Caco-2 (cell line): Measurements from ENCODE around the gene PDE4D. TPM values are rescaled to one million over a fixed set of nuclear protein-coding genes. Genes with fewer than 3 reads are reported as not detected.

ENCODE experiments used
- BruUV-seq: library from RNA; stranded (reverse); fragments of 400-500 nt; replicated peaks from 2 replicates; lab custom pipeline; 2021; lab: Mats Ljungman, UMichigan
- CTCF ChIA-PET: fragments of 300-600 bp; sonication (Branson Sonifier 250); formaldehyde crosslinking; loops from one replicate; lab custom pipeline; 2022; ENCODE audit warnings: antibody characterized with exemption; lab: Charles Lee
- POLR2A ChIA-PET: fragments of 300-600 bp; sonication (Branson Sonifier 250); formaldehyde crosslinking; loops from one replicate; lab custom pipeline; 2022; ENCODE audit warnings: antibody characterized with exemption; lab: Charles Lee
- DNase-seq, 2 experiments: peaks; one replicate each; pipeline versions ENCODE4 v3.0.0 to v3.0.0-alpha.2; 2020 to 2022
- H3K27me3 ChIP-seq: replicated peaks from 2 replicates; pipeline ENCODE4 v1.6.0; 2011; ENCODE audit warnings: low read length; ENCODE audit not compliant: control insufficient read depth, insufficient read depth
- H3K36me3 ChIP-seq: 2 replicates; pipeline ENCODE4 v1.5.1; 2011; ENCODE audit warnings: low read length; ENCODE audit not compliant: control insufficient read depth, insufficient read depth
- H3K4me1 ChIP-seq: fragments of 250-450 bp; sonication (Bioruptor Pico); 2 replicates; pipeline ENCODE4 v1.5.1; 2020; ENCODE audit warnings: mild to moderate bottlenecking
- H3K4me3 ChIP-seq: 2 replicates; pipeline ENCODE4 v1.5.1; 2011; ENCODE audit warnings: low read depth, mild to moderate bottlenecking, control low read depth, low read length
- H3K9me3 ChIP-seq: fragments of 250-450 bp; sonication (Bioruptor Pico); 2 replicates; pipeline ENCODE4 v1.5.1; 2020; ENCODE audit warnings: mild to moderate bottlenecking, moderate library complexity
- H3K27ac Mint-ChIP-seq: one replicate; pipeline ENCODE4 v1.8.0; 2022; ENCODE audit warnings: mixed read lengths; ENCODE audit not compliant: unreplicated experiment
- H3K27me3 Mint-ChIP-seq: one replicate; pipeline ENCODE4 v1.8.0; 2022; ENCODE audit warnings: mixed read lengths; ENCODE audit not compliant: insufficient read depth, unreplicated experiment
- H3K36me3 Mint-ChIP-seq: one replicate; pipeline ENCODE4 v1.8.0; 2022; ENCODE audit warnings: mild to moderate bottlenecking, mixed read lengths; ENCODE audit not compliant: insufficient read depth, unreplicated experiment
- H3K4me1 Mint-ChIP-seq: one replicate; pipeline ENCODE4 v1.8.0; 2022; ENCODE audit warnings: low read depth, mixed read lengths; ENCODE audit not compliant: unreplicated experiment
- H3K4me3 Mint-ChIP-seq: one replicate; pipeline ENCODE4 v1.8.0; 2022; ENCODE audit warnings: mild to moderate bottlenecking, moderate library complexity, mixed read lengths; ENCODE audit not compliant: unreplicated experiment
- H3K9me3 Mint-ChIP-seq: one replicate; pipeline ENCODE4 v1.8.0; 2022; ENCODE audit warnings: mixed read lengths; ENCODE audit not compliant: unreplicated experiment
- intact Hi-C: fragments of 100-400 bp; cut with micrococcal nuclease; formaldehyde crosslinking; loops from one replicate; pipeline ENCODE4 v1.10.0; 2022; ENCODE audit not compliant: unreplicated experiment
- total RNA-seq: library from RNA; stranded (reverse); gene quantifications from 2 replicates; pipeline ENCODE4 v1.2.3, GENCODE V29; 2022
- TF ChIP-seq, protein P1 (sequence below), 2 experiments: fragments of 200-600 bp in 1 of 2; IDR thresholded peaks; 1 replicate in 1 of 2; 2 replicates in 1 of 2; pipeline versions ENCODE4 v1.5.1 to v1.8.0; 2011 to 2022; ENCODE audit warnings: antibody characterized with exemption in 1 of 2, control low read depth in 1 of 2, inconsistent platforms in 1 of 2, low read depth in 1 of 2, low read length in 1 of 2, mild to moderate bottlenecking in 1 of 2, moderate library complexity in 1 of 2; ENCODE audit not compliant: insufficient read depth in 1 of 2, severe bottlenecking in 1 of 2, unreplicated experiment in 1 of 2

The PDE4D gene
- total RNA-seq, 1 experiment from 2014 or later = 89.8 TPM

DNA sequence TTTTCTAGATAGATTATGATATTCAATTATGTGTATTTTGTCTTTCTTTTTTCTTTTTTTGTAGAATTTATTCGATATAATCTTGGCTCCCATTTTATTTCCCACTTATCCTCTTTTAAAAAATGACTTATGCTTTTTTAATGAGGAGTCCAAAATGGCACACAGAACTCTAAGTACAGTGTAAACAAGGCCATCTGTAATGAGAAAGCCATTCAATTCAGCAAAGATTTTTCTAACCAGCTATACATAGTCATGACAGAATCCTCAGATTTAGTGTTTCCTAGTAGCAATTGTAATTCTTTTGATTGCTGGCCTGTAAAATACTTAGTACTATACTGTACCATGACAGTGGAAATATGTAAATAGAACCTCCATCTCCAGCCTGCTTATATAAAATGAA lies 659.3 kb downstream of the PDE4D start:
- TF ChIP-seq, protein P1, sequence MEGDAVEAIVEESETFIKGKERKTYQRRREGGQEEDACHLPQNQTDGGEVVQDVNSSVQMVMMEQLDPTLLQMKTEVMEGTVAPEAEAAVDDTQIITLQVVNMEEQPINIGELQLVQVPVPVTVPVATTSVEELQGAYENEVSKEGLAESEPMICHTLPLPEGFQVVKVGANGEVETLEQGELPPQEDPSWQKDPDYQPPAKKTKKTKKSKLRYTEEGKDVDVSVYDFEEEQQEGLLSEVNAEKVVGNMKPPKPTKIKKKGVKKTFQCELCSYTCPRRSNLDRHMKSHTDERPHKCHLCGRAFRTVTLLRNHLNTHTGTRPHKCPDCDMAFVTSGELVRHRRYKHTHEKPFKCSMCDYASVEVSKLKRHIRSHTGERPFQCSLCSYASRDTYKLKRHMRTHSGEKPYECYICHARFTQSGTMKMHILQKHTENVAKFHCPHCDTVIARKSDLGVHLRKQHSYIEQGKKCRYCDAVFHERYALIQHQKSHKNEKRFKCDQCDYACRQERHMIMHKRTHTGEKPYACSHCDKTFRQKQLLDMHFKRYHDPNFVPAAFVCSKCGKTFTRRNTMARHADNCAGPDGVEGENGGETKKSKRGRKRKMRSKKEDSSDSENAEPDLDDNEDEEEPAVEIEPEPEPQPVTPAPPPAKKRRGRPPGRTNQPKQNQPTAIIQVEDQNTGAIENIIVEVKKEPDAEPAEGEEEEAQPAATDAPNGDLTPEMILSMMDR (IDR thresholded peaks at IDR 0.05; ENCODE audit: insufficient read depth in 1 of 2, low read depth in 1 of 2, low read length in 1 of 2, severe bottlenecking in 1 of 2, unreplicated experiment in 1 of 2) = no peak
- no peaks in the 10 kb centered on the region for H3K36me3 ChIP-seq
- no peaks in the 10 kb centered on the region for H3K27me3 Mint-ChIP-seq
- DNase-seq = no peak
- H3K36me3 Mint-ChIP-seq = no peaks in the 10 kb centered on the region
- peaks cover 8% of the 10 kb centered on the region for H3K9me3 Mint-ChIP-seq
- no peaks in the 10 kb centered on the region for H3K9me3 ChIP-seq
- no peak overlapping the region for H3K4me3 ChIP-seq
- peaks cover 17% of the 10 kb centered on the region for H3K4me1 ChIP-seq
- ChIA-PET POLR2A (no interaction called here), CTCF (interaction anchor here (0.6 kb wide), 1 partner anchor 388 kb away, joined by 3 read pairs; no protein-coding TSS in a partner anchor)
- intact Hi-C loops = no loop called here
- peaks cover 29% of the 10 kb centered on the region for H3K4me1 Mint-ChIP-seq
- H3K4me3 Mint-ChIP-seq = no peak overlapping the region
- no TSS peak for BruUV-seq
- H3K27ac Mint-ChIP-seq = no peak overlapping the region
- no peaks in the 10 kb centered on the region for H3K27me3 ChIP-seq

DNA sequence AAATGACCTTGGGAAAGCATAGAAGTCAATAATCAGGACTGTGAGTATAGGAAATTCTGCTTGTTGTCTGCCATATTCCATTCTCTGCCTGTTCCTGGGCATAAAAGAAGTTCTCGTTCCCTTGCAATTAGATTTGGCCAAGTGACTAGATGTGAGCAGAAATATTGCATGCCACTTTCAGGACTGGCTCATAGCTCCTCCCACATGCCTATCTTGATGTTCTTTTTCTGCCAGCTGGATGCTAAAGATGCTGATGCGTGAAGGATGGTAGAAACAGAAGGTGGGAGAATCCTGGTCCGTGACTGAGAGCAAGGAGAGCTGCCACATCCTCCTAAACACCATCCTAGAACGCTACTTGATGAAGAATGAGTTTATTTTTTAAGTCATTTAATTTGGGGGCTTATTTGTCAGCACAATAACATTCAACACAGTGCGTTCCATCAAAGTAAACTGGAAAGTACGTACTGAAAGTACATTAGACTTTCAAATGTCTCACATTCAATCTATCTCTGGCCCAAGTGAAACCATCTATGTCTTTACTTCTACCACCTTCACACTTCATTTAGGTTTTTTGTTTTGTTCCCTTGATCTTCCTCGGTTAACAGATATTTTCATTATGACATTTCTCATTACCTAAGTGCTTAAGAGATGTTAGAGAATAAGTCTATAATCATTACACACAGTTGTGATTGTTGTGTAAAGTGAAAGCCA lies 662.1 kb downstream of the PDE4D start:
- Mint-ChIP-seq H3K4me3 (no peak overlapping the region), H3K9me3 (peaks cover 8% of the 10 kb centered on the region), H3K4me1 (peaks cover 1% of the 10 kb centered on the region), H3K27me3 (no peaks in the 10 kb centered on the region), H3K36me3 (no peaks in the 10 kb centered on the region), H3K27ac (no peak overlapping the region)
- TF ChIP-seq, protein P1 (IDR thresholded peaks at IDR 0.05; ENCODE audit: insufficient read depth in 1 of 2, low read depth in 1 of 2, low read length in 1 of 2, severe bottlenecking in 1 of 2, unreplicated experiment in 1 of 2) = no peak
- Histone ChIP-seq H3K4me1 (no peaks in the 10 kb centered on the region), H3K36me3 (no peaks in the 10 kb centered on the region), H3K9me3 (no peaks in the 10 kb centered on the region), H3K27me3 (no peaks in the 10 kb centered on the region), H3K4me3 (no peak overlapping the region)
- no TSS peak for BruUV-seq
- DNase-seq = no peak
- ChIA-PET POLR2A (no interaction called here), CTCF (no interaction called here)
- intact Hi-C loops = no loop called here

DNA sequence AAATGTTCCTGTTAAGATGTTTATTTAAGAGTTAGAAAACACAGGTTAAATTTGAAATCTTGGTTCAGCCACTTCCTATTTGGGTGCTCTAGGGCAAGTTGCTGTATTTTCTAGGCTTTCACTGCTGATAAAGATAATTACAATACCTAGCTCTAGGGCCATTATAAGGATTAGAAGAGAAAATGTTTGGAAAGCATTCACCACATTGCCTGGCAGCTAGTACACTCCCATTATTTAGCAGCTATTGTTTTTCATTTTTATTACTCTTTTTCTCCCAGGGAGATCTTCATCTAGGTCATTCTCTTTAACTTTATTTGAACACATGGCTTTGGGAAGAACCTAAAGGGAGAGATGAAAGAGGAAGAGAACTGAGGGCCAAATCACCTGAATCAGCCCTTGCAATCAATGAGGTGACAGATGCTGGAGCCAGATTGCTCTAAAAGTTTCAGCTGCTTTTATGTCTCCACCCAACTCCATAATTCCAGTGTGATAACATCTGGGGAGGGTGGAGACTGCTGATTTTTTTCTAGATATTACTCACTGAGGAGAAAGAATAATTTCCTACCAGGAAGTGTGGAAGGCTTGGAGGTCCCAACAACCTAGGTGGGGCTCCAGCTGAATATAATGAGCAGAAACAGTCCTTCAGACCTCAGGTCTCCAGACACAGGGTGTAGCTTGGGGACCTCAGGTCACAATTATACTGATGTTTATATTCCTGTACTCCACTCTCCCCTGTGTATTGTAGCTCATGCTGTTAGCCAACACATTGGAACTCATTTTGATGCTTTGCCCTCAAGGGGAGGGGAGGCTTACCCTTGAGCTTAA lies 670.6 kb downstream of the PDE4D start:
- H3K4me1 Mint-ChIP-seq = no peaks in the 10 kb centered on the region
- H3K9me3 Mint-ChIP-seq = no peaks in the 10 kb centered on the region
- intact Hi-C loops = no loop called here
- no TSS peak for BruUV-seq
- no peak overlapping the region for H3K4me3 Mint-ChIP-seq
- H3K36me3 Mint-ChIP-seq = no peaks in the 10 kb centered on the region
- no peaks in the 10 kb centered on the region for H3K27me3 ChIP-seq
- no peak for DNase-seq
- no peak overlapping the region for H3K4me3 ChIP-seq
- ChIA-PET CTCF (interaction anchor here (0.7 to 2.8 kb wide), 7 partner anchors 13 to 145 kb away, joined by 3 to 19 read pairs (median 4); no protein-coding TSS in a partner anchor), POLR2A (no interaction called here)
- H3K4me1 ChIP-seq = no peaks in the 10 kb centered on the region; the same call in 1 of the 2 replicates
- peaks cover 6% of the 10 kb centered on the region; the same call in 1 of the 2 replicates for H3K9me3 ChIP-seq
- no peaks in the 10 kb centered on the region for H3K27me3 Mint-ChIP-seq
- no peaks in the 10 kb centered on the region for H3K36me3 ChIP-seq
- no peak overlapping the region for H3K27ac Mint-ChIP-seq
- TF ChIP-seq, protein P1 (IDR thresholded peaks at IDR 0.05; ENCODE audit: insufficient read depth in 1 of 2, low read depth in 1 of 2, low read length in 1 of 2, severe bottlenecking in 1 of 2, unreplicated experiment in 1 of 2) = no peak
